Measurements from ENCODE around the gene PSMD4.

PSMD4 gene

GRCh38 chr1:151313501-151313900 lies 59.0 kb downstream of the PSMD4 start:
- H2BK120ac ChIP-seq (ENCODE audit: low read depth, low read length) = no peak overlapping the region
- H3K14ac ChIP-seq (ENCODE audit: low read length) = no peak overlapping the region
- H2BK12ac ChIP-seq (ENCODE audit: low read length) = no peak overlapping the region
- H3K79me1 ChIP-seq (ENCODE audit: low read depth, low read length) = no peaks in the 10 kb centered on the region
- H3K23ac ChIP-seq (ENCODE audit: low read depth, low read length, poor library complexity) = no peak overlapping the region
- H4K91ac ChIP-seq (ENCODE audit: low read depth, low read length, poor library complexity) = no peak overlapping the region
- H3K9ac ChIP-seq (ENCODE audit: low read depth, low read length, poor library complexity) = no peak overlapping the region
- H4K8ac ChIP-seq (ENCODE audit: low read depth, low read length) = no peak overlapping the region
- H2AFZ ChIP-seq (ENCODE audit: low read length) = no peak overlapping the region
- no peak overlapping the region for H3K27ac ChIP-seq (replicated peaks; ENCODE audit: low read length)
- H3K4ac ChIP-seq (ENCODE audit: low read length) = no peak overlapping the region
- DNase-seq (ENCODE audit: low spot score) = no peak
- peaks cover 19 to 83% of the 10 kb centered on the region in 2 donors for H3K36me3 ChIP-seq (replicated peaks in 1 of 2; ENCODE audit: control insufficient read depth in 2 of 2, insufficient read depth in 2 of 2, low read length in 2 of 2)
- peaks cover 3 to 19% of the 10 kb centered on the region in 2 donors for H3K4me1 ChIP-seq (ENCODE audit: control insufficient read depth in 2 of 2, insufficient read depth in 1 of 2, low read depth in 1 of 2, low read length in 2 of 2)
- H3K27me3 ChIP-seq (ENCODE audit: control insufficient read depth in 3 of 3, insufficient read depth in 3 of 3, low read depth in 1 of 3, low read length in 3 of 3) = no peaks in the 10 kb centered on the region
- H2BK15ac ChIP-seq (ENCODE audit: low read length) = no peak overlapping the region
- no peak overlapping the region for H3K4me2 ChIP-seq (ENCODE audit: insufficient read depth, low read length, poor library complexity, severe bottlenecking)
- H2BK5ac ChIP-seq (ENCODE audit: low read length) = no peak overlapping the region
- no CpG with 5 or more reads among the region's 2 CpGs for WGBS, 2 donors (ENCODE audit: extremely low coverage in 2 of 2, insufficient read length in 2 of 2, insufficient replicate concordance in 1 of 2)
- no peak overlapping the region for H3K4me3 ChIP-seq (ENCODE audit: low read length in 2 of 2)
- no peak overlapping the region for H2AK5ac ChIP-seq (ENCODE audit: low read depth, low read length)
- no peaks in the 10 kb centered on the region for H3K9me3 ChIP-seq (replicated peaks in 1 of 2; ENCODE audit: control insufficient read depth in 2 of 2, insufficient read depth in 1 of 2, low read depth in 1 of 2, low read length in 2 of 2)
- H3K18ac ChIP-seq (ENCODE audit: low read length) = no peak overlapping the region

GRCh38 chr1:151314137-151314875 lies 59.8 kb downstream of the PSMD4 start:
- no peak overlapping the region for H2BK15ac ChIP-seq (ENCODE audit: low read length)
- H3K79me1 ChIP-seq (ENCODE audit: low read depth, low read length) = no peaks in the 10 kb centered on the region
- H2AK5ac ChIP-seq (ENCODE audit: low read depth, low read length) = no peak overlapping the region
- H3K4me1 ChIP-seq (ENCODE audit: control insufficient read depth in 2 of 2, insufficient read depth in 1 of 2, low read depth in 1 of 2, low read length in 2 of 2) = peaks cover 3 to 13% of the 10 kb centered on the region in 2 donors
- no peak overlapping the region for H3K4me3 ChIP-seq (ENCODE audit: low read length in 2 of 2)
- no peaks in the 10 kb centered on the region for H3K27me3 ChIP-seq (ENCODE audit: control insufficient read depth in 3 of 3, insufficient read depth in 3 of 3, low read depth in 1 of 3, low read length in 3 of 3)
- peaks cover 22 to 82% of the 10 kb centered on the region in 2 donors for H3K36me3 ChIP-seq (replicated peaks in 1 of 2; ENCODE audit: control insufficient read depth in 2 of 2, insufficient read depth in 2 of 2, low read length in 2 of 2)
- H3K23ac ChIP-seq (ENCODE audit: low read depth, low read length, poor library complexity) = no peak overlapping the region
- no peak overlapping the region for H2BK120ac ChIP-seq (ENCODE audit: low read depth, low read length)
- no peak overlapping the region for H3K9ac ChIP-seq (ENCODE audit: low read depth, low read length, poor library complexity)
- H3K9me3 ChIP-seq (replicated peaks in 1 of 2; ENCODE audit: control insufficient read depth in 2 of 2, insufficient read depth in 1 of 2, low read depth in 1 of 2, low read length in 2 of 2) = no peaks in the 10 kb centered on the region
- H3K4me2 ChIP-seq (ENCODE audit: insufficient read depth, low read length, poor library complexity, severe bottlenecking) = no peak overlapping the region
- H3K4ac ChIP-seq (ENCODE audit: low read length) = no peak overlapping the region
- H3K18ac ChIP-seq (ENCODE audit: low read length) = no peak overlapping the region
- no peak for DNase-seq (ENCODE audit: low spot score)
- H3K27ac ChIP-seq (replicated peaks; ENCODE audit: low read length) = no peak overlapping the region
- H2AFZ ChIP-seq (ENCODE audit: low read length) = no peak overlapping the region
- no peak overlapping the region for H4K8ac ChIP-seq (ENCODE audit: low read depth, low read length)
- H2BK5ac ChIP-seq (ENCODE audit: low read length) = no peak overlapping the region
- H4K91ac ChIP-seq (ENCODE audit: low read depth, low read length, poor library complexity) = no peak overlapping the region
- H3K14ac ChIP-seq (ENCODE audit: low read length) = no peak overlapping the region
- no CpG with 5 or more reads among the region's 3 CpGs for WGBS, 2 donors (ENCODE audit: extremely low coverage in 2 of 2, insufficient read length in 2 of 2, insufficient replicate concordance in 1 of 2)
- H2BK12ac ChIP-seq (ENCODE audit: low read length) = no peak overlapping the region

GRCh38 chr1:151315565-151316235 lies 61.2 kb downstream of the PSMD4 start:
- WGBS, 2 donors (ENCODE audit: extremely low coverage in 2 of 2, insufficient read length in 2 of 2, insufficient replicate concordance in 1 of 2) = no CpG with 5 or more reads among the region's 17 CpGs
- Histone ChIP-seq H2AK5ac (ENCODE audit: low read depth, low read length) (no peak overlapping the region), H3K9ac (ENCODE audit: low read depth, low read length, poor library complexity) (peak overlapping the region; percentile 39), H3K4ac (ENCODE audit: low read length) (no peak overlapping the region), H3K9me3 (replicated peaks in 1 of 2; ENCODE audit: control insufficient read depth in 2 of 2, insufficient read depth in 1 of 2, low read depth in 1 of 2, low read length in 2 of 2) (no peaks in the 10 kb centered on the region), H2BK120ac (ENCODE audit: low read depth, low read length) (no peak overlapping the region), H2BK15ac (ENCODE audit: low read length) (no peak overlapping the region), H4K8ac (ENCODE audit: low read depth, low read length) (no peak overlapping the region), H4K91ac (ENCODE audit: low read depth, low read length, poor library complexity) (no peak overlapping the region), H3K18ac (ENCODE audit: low read length) (no peak overlapping the region), H3K27ac (replicated peaks; ENCODE audit: low read length) (no peak overlapping the region), H3K4me1 (ENCODE audit: control insufficient read depth in 2 of 2, insufficient read depth in 1 of 2, low read depth in 1 of 2, low read length in 2 of 2) (peaks cover 0 to 3% of the 10 kb centered on the region in 2 donors), H3K4me2 (ENCODE audit: insufficient read depth, low read length, poor library complexity, severe bottlenecking) (no peak overlapping the region), H3K36me3 (replicated peaks in 1 of 2; ENCODE audit: control insufficient read depth in 2 of 2, insufficient read depth in 2 of 2, low read length in 2 of 2) (peaks cover 22 to 79% of the 10 kb centered on the region in 2 donors), H2AFZ (ENCODE audit: low read length) (no peak overlapping the region), H2BK5ac (ENCODE audit: low read length) (no peak overlapping the region), H3K14ac (ENCODE audit: low read length) (no peak overlapping the region), H3K23ac (ENCODE audit: low read depth, low read length, poor library complexity) (no peak overlapping the region), H2BK12ac (ENCODE audit: low read length) (no peak overlapping the region), H3K4me3 (ENCODE audit: low read length in 2 of 2) (peak overlapping the region in 1 of 2 donors; percentile 27), H3K27me3 (ENCODE audit: control insufficient read depth in 3 of 3, insufficient read depth in 3 of 3, low read depth in 1 of 3, low read length in 3 of 3) (no peaks in the 10 kb centered on the region), H3K79me1 (ENCODE audit: low read depth, low read length) (no peaks in the 10 kb centered on the region)
- DNase-seq (ENCODE audit: low spot score) = no peak

Data from neuronal stem cell (in vitro differentiated cells).